Amniotic epithelial cell (primary cell): Measurements from ENCODE around the gene DIAPH2.

ENCODE experiments used
- DNase-seq: peaks from one replicate; pipeline ENCODE4 v3.0.0-alpha.2; 2010; ENCODE audit warnings: low read depth

Gene DIAPH2

GRCh38 chrX:97057349-97057909, 372.8 kb downstream of the DIAPH2 start:
- DNase-seq, result no peak

- DNase-seq, result no peak
Measured at GRCh38 chrX:97060020-97060419, 375.4 kb downstream of the DIAPH2 start.

- DNase-seq, result no peak
Measured at GRCh38 chrX:97065066-97065465, 380.4 kb downstream of the DIAPH2 start.

- DNase-seq, result peak; percentile 21
Measured at GRCh38 chrX:97065973-97066372, 381.3 kb downstream of the DIAPH2 start.

GRCh38 chrX:97066381-97066780, 381.7 kb downstream of the DIAPH2 start:
- DNase-seq, result no peak

- DNase-seq, result peak; percentile 44
Measured at GRCh38 chrX:97070346-97070745, 385.7 kb downstream of the DIAPH2 start.

- DNase-seq, result no peak
Measured at GRCh38 chrX:97074400-97074799, 389.8 kb downstream of the DIAPH2 start.

- no peak for DNase-seq
Measured at GRCh38 chrX:97089116-97089515, 404.5 kb downstream of the DIAPH2 start.

GRCh38 chrX:97096385-97096784, 411.7 kb downstream of the DIAPH2 start:
- no peak for DNase-seq

GRCh38 chrX:97102938-97103337, 418.3 kb downstream of the DIAPH2 start:
- no peak for DNase-seq

GRCh38 chrX:97109730-97110129, 425.1 kb downstream of the DIAPH2 start:
- DNase-seq, result no peak

- no peak for DNase-seq
Measured at GRCh38 chrX:97117572-97117971, 432.9 kb downstream of the DIAPH2 start.

GRCh38 chrX:97119474-97120109, 434.9 kb downstream of the DIAPH2 start:
- no peak for DNase-seq

- DNase-seq, result no peak
Measured at GRCh38 chrX:97123001-97123400, 438.4 kb downstream of the DIAPH2 start.

- DNase-seq, result peak; percentile 46
Measured at GRCh38 chrX:97126020-97126419, 441.4 kb downstream of the DIAPH2 start.

GRCh38 chrX:97132664-97133415, 448.2 kb downstream of the DIAPH2 start:
- DNase-seq, result peak; percentile 41

GRCh38 chrX:97145934-97146333, 461.3 kb downstream of the DIAPH2 start:
- DNase-seq, result no peak

GRCh38 chrX:97155816-97156215, 471.2 kb downstream of the DIAPH2 start:
- no peak for DNase-seq

GRCh38 chrX:97158269-97158668, 473.6 kb downstream of the DIAPH2 start:
- no peak for DNase-seq

GRCh38 chrX:97159916-97160800, 475.5 kb downstream of the DIAPH2 start:
- peak; percentile 42 for DNase-seq

- DNase-seq, result no peak
Measured at GRCh38 chrX:97167333-97167732, 482.7 kb downstream of the DIAPH2 start.

GRCh38 chrX:97168646-97169045, 484.0 kb downstream of the DIAPH2 start:
- DNase-seq, result no peak
